A549 (cell line): ENCODE measurements around the gene KIF13A.

Source experiments
- EHMT2 ChIP-seq: fragments of 200-600 bp; sonication (generic); IDR thresholded peaks from 2 replicates; pipeline ENCODE4 v1.6.1; 2016; ENCODE audit warnings: antibody characterized with exemption, low read depth, mild to moderate bottlenecking, moderate library complexity
- EP300 ChIP-seq, 2 experiments: fragments of >200 bp; sonication (Bioruptor Twin); formaldehyde crosslinking; IDR thresholded peaks; 2 replicates in 1 of 2; 3 replicates in 1 of 2; pipeline ENCODE4 v1.6.1; 2016 to 2017
- ESRRA ChIP-seq: fragments of 150-350 bp; IDR thresholded peaks from 2 replicates; pipeline ENCODE4 v1.6.1; 2014; ENCODE audit warnings: mild to moderate bottlenecking, low read length, borderline replicate concordance
- MAZ ChIP-seq: fragments of 150-350 bp; IDR thresholded peaks from 2 replicates; pipeline ENCODE4 v1.6.1; 2014; ENCODE audit warnings: antibody characterized with exemption, low read depth, low read length, borderline replicate concordance
- POLR2A ChIP-seq: IDR thresholded peaks from 2 replicates; pipeline ENCODE4 v1.6.1; 2012; ENCODE audit warnings: mild to moderate bottlenecking, low read length
- SREBF2 ChIP-seq: fragments of 450-650 bp; IDR thresholded peaks from 2 replicates; pipeline ENCODE4 v1.6.1; 2014; ENCODE audit warnings: mild to moderate bottlenecking, moderate library complexity
- TF ChIP-seq, protein P1 (sequence below): fragments of >200 bp; sonication (Bioruptor Twin); formaldehyde crosslinking; IDR thresholded peaks from 3 replicates; pipeline ENCODE4 v1.5.1; 2016

GRCh38 chr6:18036781-18037180 is 49.3 kb upstream of the KIF13A start:
- TF ChIP-seq EHMT2 (no peak), POLR2A (no peak), SREBF2 (no peak), ESRRA (no peak), MAZ (no peak), EP300 (IDR thresholded peaks at IDR 0.05) (no peak)
- TF ChIP-seq, protein P1, sequence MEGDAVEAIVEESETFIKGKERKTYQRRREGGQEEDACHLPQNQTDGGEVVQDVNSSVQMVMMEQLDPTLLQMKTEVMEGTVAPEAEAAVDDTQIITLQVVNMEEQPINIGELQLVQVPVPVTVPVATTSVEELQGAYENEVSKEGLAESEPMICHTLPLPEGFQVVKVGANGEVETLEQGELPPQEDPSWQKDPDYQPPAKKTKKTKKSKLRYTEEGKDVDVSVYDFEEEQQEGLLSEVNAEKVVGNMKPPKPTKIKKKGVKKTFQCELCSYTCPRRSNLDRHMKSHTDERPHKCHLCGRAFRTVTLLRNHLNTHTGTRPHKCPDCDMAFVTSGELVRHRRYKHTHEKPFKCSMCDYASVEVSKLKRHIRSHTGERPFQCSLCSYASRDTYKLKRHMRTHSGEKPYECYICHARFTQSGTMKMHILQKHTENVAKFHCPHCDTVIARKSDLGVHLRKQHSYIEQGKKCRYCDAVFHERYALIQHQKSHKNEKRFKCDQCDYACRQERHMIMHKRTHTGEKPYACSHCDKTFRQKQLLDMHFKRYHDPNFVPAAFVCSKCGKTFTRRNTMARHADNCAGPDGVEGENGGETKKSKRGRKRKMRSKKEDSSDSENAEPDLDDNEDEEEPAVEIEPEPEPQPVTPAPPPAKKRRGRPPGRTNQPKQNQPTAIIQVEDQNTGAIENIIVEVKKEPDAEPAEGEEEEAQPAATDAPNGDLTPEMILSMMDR = no peak
